Left hindlimb (tissue), 1 donor: Measurements from ENCODE around the gene HORMAD1.
"Not testable (repeated sequence)": the region's sequence is repeated elsewhere in the genome, so short reads cannot be mapped to it uniquely, and the experiment has no call there.

ENCODE experiments used
- DNase-seq: peaks from one replicate; pipeline ENCODE4 v3.0.0-alpha.2; 2018

The HORMAD1 gene

GRCh38 chr1:150720703-150721102 lies at the start of gene HORMAD1:
HORMAD1 (minus strand) TSS chr1:150720895; CDS start chr1:150719505, 1,390 bp downstream.
- no peak for DNase-seq

GRCh38 chr1:150767704-150768103 lies 47.0 kb upstream of the HORMAD1 start:
- not testable (repeated sequence) for DNase-seq

GRCh38 chr1:150765977-150766301 lies 45.2 kb upstream of the HORMAD1 start:
- DNase-seq, result not testable (repeated sequence)

- no peak for DNase-seq
Observed at GRCh38 chr1:150765296-150765976, 44.7 kb upstream of the HORMAD1 start, which contains the start of gene CTSS. CTSS (minus strand) TSS chr1:150765778; CDS start chr1:150764763, 1,015 bp downstream.

GRCh38 chr1:150764617-150765101 lies 44.0 kb upstream of the HORMAD1 start:
- no peak for DNase-seq

GRCh38 chr1:150763018-150763417 lies 42.3 kb upstream of the HORMAD1 start:
- no peak for DNase-seq

GRCh38 chr1:150762552-150762951 lies 41.9 kb upstream of the HORMAD1 start:
- DNase-seq, result no peak

- no peak for DNase-seq
Observed at GRCh38 chr1:150761801-150762200, 41.1 kb upstream of the HORMAD1 start.

GRCh38 chr1:150760013-150760412 lies 39.3 kb upstream of the HORMAD1 start:
- no peak for DNase-seq

GRCh38 chr1:150753416-150753815 lies 32.7 kb upstream of the HORMAD1 start:
- DNase-seq, result no peak

- DNase-seq, result no peak
Observed at GRCh38 chr1:150751443-150751842, 30.7 kb upstream of the HORMAD1 start.

- no peak for DNase-seq
Observed at GRCh38 chr1:150749720-150750311, 29.1 kb upstream of the HORMAD1 start.

GRCh38 chr1:150748878-150749719 lies 28.4 kb upstream of the HORMAD1 start:
- no peak for DNase-seq

- no peak for DNase-seq
Observed at GRCh38 chr1:150730130-150730721, 9.5 kb upstream of the HORMAD1 start.

GRCh38 chr1:150724336-150724735 lies 3.6 kb upstream of the HORMAD1 start:
- no peak for DNase-seq

GRCh38 chr1:150720098-150720497 lies 597 bp downstream of the HORMAD1 start:
- no peak for DNase-seq

GRCh38 chr1:150718225-150718891 lies 2.3 kb downstream of the HORMAD1 start:
- no peak for DNase-seq

- not testable (repeated sequence) for DNase-seq
Observed at GRCh38 chr1:150709031-150709430, 11.7 kb downstream of the HORMAD1 start.

GRCh38 chr1:150708595-150708994 lies 12.1 kb downstream of the HORMAD1 start:
- DNase-seq, result no peak

GRCh38 chr1:150706091-150706490 lies 14.6 kb downstream of the HORMAD1 start:
- DNase-seq, result no peak

- no peak for DNase-seq
Observed at GRCh38 chr1:150703427-150703826, 17.3 kb downstream of the HORMAD1 start.
